Liver (tissue), 9 donors: ENCODE data around the gene LAMC2. TPM values are rescaled to one million over a fixed set of nuclear protein-coding genes. Genes with fewer than 3 reads are reported as not detected.

Source experiments
- DNase-seq: peaks from one replicate; pipeline ENCODE4 v3.0.0-alpha.2; 2017; ENCODE audit warnings: low spot score
- H3K27ac ChIP-seq, 2 donors: one replicate each; pipeline ENCODE4 v1.7.0; 2013; ENCODE audit warnings: inconsistent platforms in 2 of 2, low read length in 2 of 2, control low read depth in 1 of 2, low read depth in 1 of 2, mild to moderate bottlenecking in 1 of 2
- H3K27me3 ChIP-seq, 4 donors: one replicate each; pipeline versions ENCODE4 v1.6.1 to v1.7.0; 2013; ENCODE audit warnings: low read length in 3 of 4, inconsistent platforms in 1 of 4, mild to moderate bottlenecking in 1 of 4, moderate library complexity in 1 of 4; ENCODE audit not compliant: control insufficient read depth in 4 of 4, insufficient read depth in 4 of 4
- H3K36me3 ChIP-seq, 4 donors: one replicate each; pipeline versions ENCODE4 v1.6.1 to v1.7.0; 2013; ENCODE audit warnings: low read length in 3 of 4, mild to moderate bottlenecking in 3 of 4, low read depth in 1 of 4, moderate library complexity in 1 of 4; ENCODE audit not compliant: control insufficient read depth in 4 of 4, insufficient read depth in 3 of 4
- H3K4me1 ChIP-seq, 4 donors: one replicate each; pipeline versions ENCODE4 v1.6.1 to v1.7.0; 2013; ENCODE audit warnings: low read length in 3 of 4, mild to moderate bottlenecking in 3 of 4, moderate library complexity in 1 of 4; ENCODE audit not compliant: control insufficient read depth in 4 of 4, insufficient read depth in 4 of 4
- H3K4me3 ChIP-seq, 3 donors: one replicate each; pipeline versions ENCODE4 v1.6.1 to v1.7.0; 2013; ENCODE audit warnings: low read length in 3 of 3, control low read depth in 1 of 3, low read depth in 1 of 3, mild to moderate bottlenecking in 1 of 3
- H3K9ac ChIP-seq, 2 donors: one replicate each; pipeline ENCODE4 v1.7.0; 2013; ENCODE audit warnings: low read length in 2 of 2, mild to moderate bottlenecking in 2 of 2, moderate library complexity in 2 of 2, control low read depth in 1 of 2, low read depth in 1 of 2
- H3K9me3 ChIP-seq, 4 donors: one replicate each; pipeline versions ENCODE4 v1.6.1 to v1.7.0; 2013; ENCODE audit warnings: low read length in 3 of 4; ENCODE audit not compliant: control insufficient read depth in 4 of 4
- CTCF ChIP-seq: fragments of 150-350 bp; IDR thresholded peaks from 2 replicates; pipeline ENCODE4 v1.5.1; 2017; ENCODE audit warnings: improper control_type of control experiment, low read depth, low read length; ENCODE audit not compliant: missing input control
- EGR1 ChIP-seq, 2 donors: IDR thresholded peaks; 2 replicates each; pipeline ENCODE4 v1.6.1; 2016 to 2018; ENCODE audit warnings: antibody characterized with exemption in 2 of 2, low read depth in 2 of 2
- FOXA1 ChIP-seq: IDR thresholded peaks from 2 replicates; pipeline ENCODE4 v1.6.1; 2016; ENCODE audit warnings: antibody characterized with exemption
- FOXA2 ChIP-seq: IDR thresholded peaks from 2 replicates; pipeline ENCODE4 v1.6.1; 2016; ENCODE audit warnings: antibody characterized with exemption
- GABPA ChIP-seq, 2 donors: IDR thresholded peaks in 1 of 2; conservative IDR thresholded peaks in 1 of 2; 2 replicates each; pipeline ENCODE4 v1.6.1; 2016; ENCODE audit warnings: antibody characterized with exemption in 2 of 2, mild to moderate bottlenecking in 1 of 2, moderate library complexity in 1 of 2
- HNF4A ChIP-seq, 2 donors: conservative IDR thresholded peaks; 2 replicates each; pipeline ENCODE4 v1.6.1; 2016; ENCODE audit warnings: antibody characterized with exemption in 2 of 2, mild to moderate bottlenecking in 2 of 2
- HNF4G ChIP-seq: IDR thresholded peaks from 2 replicates; pipeline ENCODE4 v1.6.1; 2016; ENCODE audit warnings: antibody characterized with exemption
- JUND ChIP-seq, 2 donors: IDR thresholded peaks; 2 replicates each; pipeline ENCODE4 v1.6.1; 2016; ENCODE audit warnings: antibody characterized with exemption in 2 of 2
- NR2F2 ChIP-seq: IDR thresholded peaks from 2 replicates; pipeline ENCODE4 v1.6.1; 2016; ENCODE audit warnings: antibody characterized with exemption
- RXRA ChIP-seq, 2 donors: IDR thresholded peaks; 2 replicates each; pipeline ENCODE4 v1.6.1; 2017 to 2018; ENCODE audit warnings: antibody characterized with exemption in 2 of 2, mild to moderate bottlenecking in 1 of 2
- SP1 ChIP-seq: IDR thresholded peaks from 2 replicates; pipeline ENCODE4 v1.6.1; 2018; ENCODE audit warnings: antibody characterized with exemption, mild to moderate bottlenecking
- TAF1 ChIP-seq: conservative IDR thresholded peaks from 2 replicates; pipeline ENCODE4 v1.6.1; 2016; ENCODE audit warnings: antibody characterized with exemption, mild to moderate bottlenecking
- YY1 ChIP-seq: IDR thresholded peaks from 2 replicates; pipeline ENCODE4 v1.6.1; 2016; ENCODE audit warnings: antibody characterized with exemption, mild to moderate bottlenecking
- ZBTB33 ChIP-seq: IDR thresholded peaks from 2 replicates; pipeline ENCODE4 v1.6.1; 2016; ENCODE audit warnings: antibody characterized with exemption
- WGBS: extraction: QIAGEN DNeasy Blood & Tissue Kit; methylation state at CpG from one replicate; pipeline ENCODE4 v1.1.7; 2013; 5-methylcytosine and 5-hydroxymethylcytosine counted together
- polyA plus RNA-seq, 2 donors: library from polyadenylated mRNA; stranded (reverse) in 1 of 2; unstranded in 1 of 2; fragments of 200-250 nt in 1 of 2; fragments of >200 nt in 1 of 2; fragmentation: Nextera tagmentation in 1 of 2; extraction: Ambion mirVana in 1 of 2; gene quantifications; one replicate each; pipeline versions ENCODE4 v1.2.1 to v1.2.3, GENCODE V29; 2013 to 2015
- total RNA-seq, 2 donors: library from RNA; depleted of rRNA; stranded (reverse); fragments of >200 nt; gene quantifications; one replicate each; pipeline ENCODE4 v1.2.3, GENCODE V29; 2014
- TF ChIP-seq, protein P1 (sequence below): IDR thresholded peaks from 2 replicates; pipeline ENCODE4 v1.6.1; 2016; ENCODE audit warnings: antibody characterized with exemption
- TF ChIP-seq, protein P2 (sequence below): IDR thresholded peaks from 2 replicates; pipeline ENCODE4 v1.6.1; 2016; ENCODE audit warnings: antibody characterized with exemption
- TF ChIP-seq, protein P3 (sequence below): IDR thresholded peaks from 2 replicates; pipeline ENCODE4 v1.6.1; 2016; ENCODE audit warnings: antibody characterized with exemption, mild to moderate bottlenecking
- donor health status: healthy.
- donor health status: healthy.
- donor health status: healthy.
- donor health status: healthy.
- donor health status: healthy.

The LAMC2 gene
- total and polyA plus RNA-seq, 4 donors, result 0.05 to 0.42 (median 0.16) TPM

GRCh38 chr1:183178545-183178944, 7.5 kb upstream of the LAMC2 start:
- no peak overlapping the region for H3K9ac ChIP-seq
- DNase-seq, result no peak
- WGBS, result 85% methylated on average over 7 of the region's 7 CpGs
- no peaks in the 10 kb centered on the region for H3K27me3 ChIP-seq
- no peaks in the 10 kb centered on the region for H3K4me1 ChIP-seq
- TF ChIP-seq JUND (IDR thresholded peaks at IDR 0.05) (no peak), HNF4A (conservative IDR thresholded peaks at IDR 0.05) (no peak), HNF4G (no peak), TAF1 (no peak), SP1 (no peak), CTCF (no peak), YY1 (no peak), ZBTB33 (no peak), FOXA1 (no peak), RXRA (IDR thresholded peaks at IDR 0.05) (no peak), NR2F2 (no peak)
- TF ChIP-seq, protein P1, sequence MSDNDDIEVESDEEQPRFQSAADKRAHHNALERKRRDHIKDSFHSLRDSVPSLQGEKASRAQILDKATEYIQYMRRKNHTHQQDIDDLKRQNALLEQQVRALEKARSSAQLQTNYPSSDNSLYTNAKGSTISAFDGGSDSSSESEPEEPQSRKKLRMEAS, result no peak
- TF ChIP-seq, protein P2, sequence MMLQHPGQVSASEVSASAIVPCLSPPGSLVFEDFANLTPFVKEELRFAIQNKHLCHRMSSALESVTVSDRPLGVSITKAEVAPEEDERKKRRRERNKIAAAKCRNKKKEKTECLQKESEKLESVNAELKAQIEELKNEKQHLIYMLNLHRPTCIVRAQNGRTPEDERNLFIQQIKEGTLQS, result no peak
- TF ChIP-seq, protein P3, sequence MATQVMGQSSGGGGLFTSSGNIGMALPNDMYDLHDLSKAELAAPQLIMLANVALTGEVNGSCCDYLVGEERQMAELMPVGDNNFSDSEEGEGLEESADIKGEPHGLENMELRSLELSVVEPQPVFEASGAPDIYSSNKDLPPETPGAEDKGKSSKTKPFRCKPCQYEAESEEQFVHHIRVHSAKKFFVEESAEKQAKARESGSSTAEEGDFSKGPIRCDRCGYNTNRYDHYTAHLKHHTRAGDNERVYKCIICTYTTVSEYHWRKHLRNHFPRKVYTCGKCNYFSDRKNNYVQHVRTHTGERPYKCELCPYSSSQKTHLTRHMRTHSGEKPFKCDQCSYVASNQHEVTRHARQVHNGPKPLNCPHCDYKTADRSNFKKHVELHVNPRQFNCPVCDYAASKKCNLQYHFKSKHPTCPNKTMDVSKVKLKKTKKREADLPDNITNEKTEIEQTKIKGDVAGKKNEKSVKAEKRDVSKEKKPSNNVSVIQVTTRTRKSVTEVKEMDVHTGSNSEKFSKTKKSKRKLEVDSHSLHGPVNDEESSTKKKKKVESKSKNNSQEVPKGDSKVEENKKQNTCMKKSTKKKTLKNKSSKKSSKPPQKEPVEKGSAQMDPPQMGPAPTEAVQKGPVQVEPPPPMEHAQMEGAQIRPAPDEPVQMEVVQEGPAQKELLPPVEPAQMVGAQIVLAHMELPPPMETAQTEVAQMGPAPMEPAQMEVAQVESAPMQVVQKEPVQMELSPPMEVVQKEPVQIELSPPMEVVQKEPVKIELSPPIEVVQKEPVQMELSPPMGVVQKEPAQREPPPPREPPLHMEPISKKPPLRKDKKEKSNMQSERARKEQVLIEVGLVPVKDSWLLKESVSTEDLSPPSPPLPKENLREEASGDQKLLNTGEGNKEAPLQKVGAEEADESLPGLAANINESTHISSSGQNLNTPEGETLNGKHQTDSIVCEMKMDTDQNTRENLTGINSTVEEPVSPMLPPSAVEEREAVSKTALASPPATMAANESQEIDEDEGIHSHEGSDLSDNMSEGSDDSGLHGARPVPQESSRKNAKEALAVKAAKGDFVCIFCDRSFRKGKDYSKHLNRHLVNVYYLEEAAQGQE, result no peak
- H3K9me3 ChIP-seq, result no peaks in the 10 kb centered on the region
- no peak overlapping the region for H3K4me3 ChIP-seq
- no peaks in the 10 kb centered on the region for H3K36me3 ChIP-seq
- no peak overlapping the region for H3K27ac ChIP-seq

GRCh38 chr1:183179033-183179432, 7.0 kb upstream of the LAMC2 start:
- no peak overlapping the region for H3K27ac ChIP-seq
- no peaks in the 10 kb centered on the region for H3K4me1 ChIP-seq
- no peak for DNase-seq
- 92% methylated on average over 2 of the region's 2 CpGs for WGBS
- no peak overlapping the region for H3K9ac ChIP-seq
- H3K4me3 ChIP-seq, result no peak overlapping the region
- no peaks in the 10 kb centered on the region for H3K9me3 ChIP-seq
- H3K27me3 ChIP-seq, result no peaks in the 10 kb centered on the region
- H3K36me3 ChIP-seq, result no peaks in the 10 kb centered on the region
- TF ChIP-seq, protein P2, result no peak
- TF ChIP-seq HNF4G, result no peak
- no peak for TF ChIP-seq SP1
- no peak for TF ChIP-seq EGR1 (IDR thresholded peaks at IDR 0.05; ENCODE audit: low read depth in 2 of 2)
- no peak for TF ChIP-seq NR2F2
- TF ChIP-seq TAF1, result no peak
- TF ChIP-seq, protein P3, result no peak
- TF ChIP-seq GABPA (IDR thresholded peaks at IDR 0.05 in 1 of 2, conservative IDR thresholded peaks at IDR 0.05 in 1 of 2), result no peak
- TF ChIP-seq RXRA (IDR thresholded peaks at IDR 0.05), result no peak
- TF ChIP-seq YY1, result no peak
- TF ChIP-seq FOXA2, result no peak
- no peak for TF ChIP-seq CTCF
- no peak for TF ChIP-seq FOXA1
- TF ChIP-seq, protein P1, result no peak
